Measurements from ENCODE around the gene DDOST.

DNA sequence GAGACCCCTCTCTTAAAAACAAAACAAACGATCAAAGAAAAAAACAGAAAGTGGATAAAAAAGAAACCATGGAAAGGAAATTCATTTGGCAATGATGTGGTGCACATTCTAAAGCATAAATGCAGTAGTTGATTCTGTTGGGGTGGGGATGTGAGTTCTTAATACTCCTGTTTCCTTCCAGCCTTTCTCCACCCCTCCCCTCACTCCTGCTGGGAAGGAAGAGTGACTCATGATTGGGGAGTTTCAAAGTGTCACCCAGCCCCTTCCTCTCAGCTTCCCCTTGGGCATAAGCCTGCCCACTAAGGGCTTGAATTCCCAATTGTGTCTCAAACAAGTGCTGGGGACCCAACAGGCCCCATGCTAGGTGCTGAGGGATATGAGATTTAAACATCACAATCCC, 34.6 kb downstream of the DDOST start:
- TF ChIP-seq, protein P1, sequence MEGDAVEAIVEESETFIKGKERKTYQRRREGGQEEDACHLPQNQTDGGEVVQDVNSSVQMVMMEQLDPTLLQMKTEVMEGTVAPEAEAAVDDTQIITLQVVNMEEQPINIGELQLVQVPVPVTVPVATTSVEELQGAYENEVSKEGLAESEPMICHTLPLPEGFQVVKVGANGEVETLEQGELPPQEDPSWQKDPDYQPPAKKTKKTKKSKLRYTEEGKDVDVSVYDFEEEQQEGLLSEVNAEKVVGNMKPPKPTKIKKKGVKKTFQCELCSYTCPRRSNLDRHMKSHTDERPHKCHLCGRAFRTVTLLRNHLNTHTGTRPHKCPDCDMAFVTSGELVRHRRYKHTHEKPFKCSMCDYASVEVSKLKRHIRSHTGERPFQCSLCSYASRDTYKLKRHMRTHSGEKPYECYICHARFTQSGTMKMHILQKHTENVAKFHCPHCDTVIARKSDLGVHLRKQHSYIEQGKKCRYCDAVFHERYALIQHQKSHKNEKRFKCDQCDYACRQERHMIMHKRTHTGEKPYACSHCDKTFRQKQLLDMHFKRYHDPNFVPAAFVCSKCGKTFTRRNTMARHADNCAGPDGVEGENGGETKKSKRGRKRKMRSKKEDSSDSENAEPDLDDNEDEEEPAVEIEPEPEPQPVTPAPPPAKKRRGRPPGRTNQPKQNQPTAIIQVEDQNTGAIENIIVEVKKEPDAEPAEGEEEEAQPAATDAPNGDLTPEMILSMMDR (IDR thresholded peaks at IDR 0.05; ENCODE audit: borderline replicate concordance, extremely low read depth, low read length, poor library complexity, severe bottlenecking), result no peak
- TF ChIP-seq EZH2 (IDR thresholded peaks at IDR 0.05; ENCODE audit: borderline replicate concordance, low read depth, low read length, severe bottlenecking), result no peak
